Measurements from ENCODE around the gene CLDN9. TPM values are rescaled to one million over a fixed set of nuclear protein-coding genes. Genes with fewer than 3 reads are reported as not detected.
A peak's percentile ranks its signal among the peaks of the same experiment; 100 is the strongest.

CLDN9 gene
- total RNA-seq, 1 donor: not detected

DNA sequence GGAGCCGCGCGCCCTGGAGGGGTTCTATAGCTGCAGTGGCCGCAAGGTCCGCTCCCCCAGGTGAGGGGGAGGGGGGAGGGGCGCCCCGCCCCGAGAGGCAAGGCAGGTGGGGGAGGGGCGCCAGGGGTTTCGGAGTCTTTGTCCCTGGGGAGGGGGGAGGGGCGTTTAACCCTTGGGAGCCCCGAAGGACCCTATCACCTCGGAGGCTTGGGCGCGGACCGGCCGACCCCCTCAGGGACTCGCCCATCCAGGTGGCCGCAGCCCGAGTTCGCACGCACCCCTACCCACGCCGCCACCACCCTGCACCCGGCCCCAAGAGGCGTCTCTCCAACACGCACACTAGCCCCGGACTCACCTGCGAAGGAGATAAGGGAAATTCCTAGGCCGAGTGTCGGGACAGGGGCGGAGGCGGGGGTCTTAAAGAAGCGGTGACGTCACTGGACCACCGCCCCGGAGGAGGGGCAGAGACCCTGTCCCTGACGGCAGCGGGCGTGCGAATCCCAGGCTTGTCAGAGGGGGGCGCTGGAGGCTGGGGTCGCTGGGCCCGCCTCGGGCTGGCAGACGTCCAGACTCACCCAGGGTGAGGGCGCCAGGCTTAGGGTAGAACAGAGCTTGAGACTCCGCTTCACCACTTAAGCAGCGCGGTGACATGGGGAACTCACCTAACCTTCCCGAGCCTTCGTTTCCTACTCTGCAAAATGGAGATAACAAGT is 5.2 kb downstream of the CLDN9 start, which contains the start of gene CLDN6:
TSS of gene CLDN6 (minus strand) at position 390 of the 713 bp plus-strand sequence. CDS start 2,162 bp downstream, outside the sequence.
- H3K9me3 ChIP-seq (ENCODE audit: low read depth, low read length): no peaks in the 10 kb centered on the region
- peaks cover 15% of the 10 kb centered on the region for H3K36me3 ChIP-seq (ENCODE audit: insufficient read depth, low read length)
- no peak for DNase-seq (ENCODE audit: insufficient read length, low spot score, missing footprints)
- H3K79me2 ChIP-seq (ENCODE audit: insufficient read depth, low read length): no peaks in the 10 kb centered on the region
- H3K27me3 ChIP-seq (ENCODE audit: insufficient read depth, low read length): peaks cover 20% of the 10 kb centered on the region
- peaks cover 19% of the 10 kb centered on the region for H4K20me1 ChIP-seq (ENCODE audit: insufficient read depth, low read length)
- no peak within 1 kb of the TSS for H2AFZ ChIP-seq (ENCODE audit: low read length)
- H3K4me3 ChIP-seq (ENCODE audit: insufficient read depth, low read length): no peak within 1 kb of the TSS
- no peak within 1 kb of the TSS for H3K4me2 ChIP-seq (ENCODE audit: insufficient read depth, low read length)
- TF ChIP-seq, protein P1, sequence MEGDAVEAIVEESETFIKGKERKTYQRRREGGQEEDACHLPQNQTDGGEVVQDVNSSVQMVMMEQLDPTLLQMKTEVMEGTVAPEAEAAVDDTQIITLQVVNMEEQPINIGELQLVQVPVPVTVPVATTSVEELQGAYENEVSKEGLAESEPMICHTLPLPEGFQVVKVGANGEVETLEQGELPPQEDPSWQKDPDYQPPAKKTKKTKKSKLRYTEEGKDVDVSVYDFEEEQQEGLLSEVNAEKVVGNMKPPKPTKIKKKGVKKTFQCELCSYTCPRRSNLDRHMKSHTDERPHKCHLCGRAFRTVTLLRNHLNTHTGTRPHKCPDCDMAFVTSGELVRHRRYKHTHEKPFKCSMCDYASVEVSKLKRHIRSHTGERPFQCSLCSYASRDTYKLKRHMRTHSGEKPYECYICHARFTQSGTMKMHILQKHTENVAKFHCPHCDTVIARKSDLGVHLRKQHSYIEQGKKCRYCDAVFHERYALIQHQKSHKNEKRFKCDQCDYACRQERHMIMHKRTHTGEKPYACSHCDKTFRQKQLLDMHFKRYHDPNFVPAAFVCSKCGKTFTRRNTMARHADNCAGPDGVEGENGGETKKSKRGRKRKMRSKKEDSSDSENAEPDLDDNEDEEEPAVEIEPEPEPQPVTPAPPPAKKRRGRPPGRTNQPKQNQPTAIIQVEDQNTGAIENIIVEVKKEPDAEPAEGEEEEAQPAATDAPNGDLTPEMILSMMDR (IDR thresholded peaks at IDR 0.05; ENCODE audit: extremely low read depth, low read depth, low read length): no peak
- H3K27ac ChIP-seq (ENCODE audit: low read depth, low read length): no peak within 1 kb of the TSS
- H3K4me1 ChIP-seq (ENCODE audit: insufficient read depth, low read length): peaks cover 11% of the 10 kb centered on the region

DNA sequence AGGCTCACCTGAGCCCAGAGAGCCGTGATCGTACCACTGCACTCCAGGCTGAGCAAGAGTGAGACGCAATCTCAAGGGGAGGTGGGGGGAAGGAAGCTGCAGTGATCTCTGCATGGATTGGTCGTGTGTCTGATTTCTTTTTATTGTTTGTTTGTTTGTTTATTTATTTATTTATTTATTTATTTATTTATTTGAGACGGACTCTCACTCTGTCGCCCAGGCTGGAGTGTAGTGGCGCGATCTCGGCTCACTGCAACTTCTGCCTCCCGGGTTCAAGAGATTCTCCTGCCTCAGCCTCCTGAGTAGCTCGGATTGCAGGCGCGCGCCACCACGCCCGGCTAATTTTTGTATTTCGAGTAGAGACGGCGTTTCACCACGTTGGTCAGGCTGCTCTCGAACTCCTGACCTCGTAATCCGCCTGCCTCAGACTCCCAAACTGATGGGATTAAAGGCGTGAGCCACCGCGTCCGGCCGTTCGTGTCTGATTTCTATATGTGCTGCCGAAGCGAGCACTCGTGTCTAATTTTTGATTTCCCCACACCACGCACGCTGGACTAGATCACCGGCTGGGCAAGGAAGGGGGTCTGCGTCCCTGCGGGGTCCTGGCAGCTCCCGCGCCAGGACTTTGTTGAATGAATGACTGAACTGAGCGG is 7.0 kb downstream of the CLDN9 start:
- TF ChIP-seq, protein P1 (IDR thresholded peaks at IDR 0.05; ENCODE audit: extremely low read depth, low read depth, low read length): no peak
- no peak for DNase-seq (ENCODE audit: insufficient read length, low spot score, missing footprints)
- peak overlapping the region; percentile 91 for H2AFZ ChIP-seq (ENCODE audit: low read length)

DNA sequence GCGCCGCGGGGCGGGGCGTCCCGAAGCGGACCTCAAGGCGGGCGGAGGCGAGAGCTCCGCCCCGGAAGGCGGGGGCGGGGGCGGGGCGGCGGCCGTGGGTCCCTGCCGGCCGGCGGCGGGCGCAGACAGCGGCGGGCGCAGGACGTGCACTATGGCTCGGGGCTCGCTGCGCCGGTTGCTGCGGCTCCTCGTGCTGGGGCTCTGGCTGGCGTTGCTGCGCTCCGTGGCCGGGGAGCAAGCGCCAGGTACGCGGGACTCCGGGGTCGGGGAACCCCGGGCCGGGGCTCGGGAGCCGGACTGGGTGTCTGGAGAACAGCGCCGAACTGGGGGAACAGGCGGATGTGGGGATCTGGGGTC is 7.5 kb downstream of the CLDN9 start, which contains the start of gene TNFRSF12A:
TSS of gene TNFRSF12A (plus strand) at position 122 of the 357 bp plus-strand sequence. CDS start at position 152, 30 bp downstream.
- Histone ChIP-seq H3K4me3 (ENCODE audit: insufficient read depth, low read length) (peak within 1 kb of the TSS; percentile 94), H4K20me1 (ENCODE audit: insufficient read depth, low read length) (peaks cover 24% of the 10 kb centered on the region), H3K27ac (ENCODE audit: low read depth, low read length) (peak within 1 kb of the TSS; percentile 98), H3K36me3 (ENCODE audit: insufficient read depth, low read length) (peaks cover 15% of the 10 kb centered on the region), H3K79me2 (ENCODE audit: insufficient read depth, low read length) (no peaks in the 10 kb centered on the region), H3K9me3 (ENCODE audit: low read depth, low read length) (no peaks in the 10 kb centered on the region), H2AFZ (ENCODE audit: low read length) (peak within 1 kb of the TSS; percentile 91), H3K4me1 (ENCODE audit: insufficient read depth, low read length) (peaks cover 20% of the 10 kb centered on the region), H3K27me3 (ENCODE audit: insufficient read depth, low read length) (peaks cover 5% of the 10 kb centered on the region), H3K4me2 (ENCODE audit: insufficient read depth, low read length) (peak within 1 kb of the TSS; percentile 96)
- DNase-seq (ENCODE audit: insufficient read length, low spot score, missing footprints): peak; percentile 99
- TF ChIP-seq, protein P1 (IDR thresholded peaks at IDR 0.05; ENCODE audit: extremely low read depth, low read depth, low read length): no peak

More for the DNA sequence above, 7.0 kb downstream of the CLDN9 start:
- H3K9me3 ChIP-seq (ENCODE audit: low read depth, low read length): no peaks in the 10 kb centered on the region
- H3K27me3 ChIP-seq (ENCODE audit: insufficient read depth, low read length): peaks cover 5% of the 10 kb centered on the region
- H3K4me2 ChIP-seq (ENCODE audit: insufficient read depth, low read length): peak overlapping the region; percentile 88
- H3K36me3 ChIP-seq (ENCODE audit: insufficient read depth, low read length): peaks cover 15% of the 10 kb centered on the region
- H3K4me1 ChIP-seq (ENCODE audit: insufficient read depth, low read length): peaks cover 20% of the 10 kb centered on the region
- no peaks in the 10 kb centered on the region for H3K79me2 ChIP-seq (ENCODE audit: insufficient read depth, low read length)
- peak overlapping the region; percentile 45 for H3K27ac ChIP-seq (ENCODE audit: low read depth, low read length)
- H3K4me3 ChIP-seq (ENCODE audit: insufficient read depth, low read length): peak overlapping the region; percentile 94
- peaks cover 23% of the 10 kb centered on the region for H4K20me1 ChIP-seq (ENCODE audit: insufficient read depth, low read length)
